Gastroesophageal sphincter (tissue), 3 donors: ENCODE measurements around the gene EXOC6B.

Experiments
- CTCF ChIP-seq, 4 experiments: fragments of 200-600 bp in 2 of 4; fragments of 450-650 bp in 2 of 4; sonication (generic) in 1 of 4; IDR thresholded peaks; one replicate each; pipeline ENCODE4 v1.5.1; 2017 to 2019; ENCODE audit warnings: antibody characterized with exemption in 4 of 4, mild to moderate bottlenecking in 2 of 4, moderate library complexity in 2 of 4
- EP300 ChIP-seq: sonication (generic); formaldehyde crosslinking; IDR thresholded peaks from one replicate; pipeline ENCODE4 v1.6.1; 2017; ENCODE audit warnings: antibody characterized with exemption, mild to moderate bottlenecking
- POLR2A ChIP-seq, 2 donors: fragments of 450-650 bp; IDR thresholded peaks; one replicate each; pipeline ENCODE4 v1.6.1; 2017; ENCODE audit warnings: antibody characterized with exemption in 2 of 2, mild to moderate bottlenecking in 2 of 2, moderate library complexity in 1 of 2

DNA sequence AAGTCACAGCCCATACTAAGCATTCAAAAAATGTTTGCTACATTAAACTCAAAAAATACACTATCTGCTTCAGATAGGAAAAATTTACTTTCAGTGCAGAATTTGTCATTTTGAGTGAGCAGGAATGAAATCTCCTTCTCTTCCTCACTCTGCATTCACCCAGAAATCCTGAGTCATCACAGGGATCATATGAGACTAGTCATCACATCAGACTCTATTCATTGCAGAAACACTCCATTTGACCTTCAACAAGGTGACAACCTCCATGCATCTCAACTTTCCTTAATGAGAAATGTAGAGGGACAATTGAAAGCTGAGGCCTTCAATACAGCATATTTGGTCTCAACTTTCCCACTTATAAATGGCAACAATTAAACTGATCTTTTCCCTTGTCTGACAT lies 547.8 kb downstream of the EXOC6B start:
- TF ChIP-seq CTCF (IDR thresholded peaks at IDR 0.05) (no peak), POLR2A (IDR thresholded peaks at IDR 0.05) (no peak), EP300 (no peak)
